Heart right ventricle (tissue), 16 donors: ENCODE results near the gene ARTN. TPM values are rescaled to one million over a fixed set of nuclear protein-coding genes. Genes with fewer than 3 reads are reported as not detected.

Experiments used
- ATAC-seq, 8 donors: fragments of 200-7000 bp; cut with Tn5 transposase; one replicate each; pipeline ENCODE4 v1.9.1; 2020; ENCODE audit warnings: mild to moderate bottlenecking in 8 of 8, moderate library complexity in 8 of 8, moderate number of reproducible peaks in 1 of 8
- DNase-seq, 2 donors: peaks; one replicate each; pipeline ENCODE4 v3.0.0-alpha.2; 2020
- H3K27ac ChIP-seq, 10 donors: fragments of 200-600 bp; sonication (generic) in 2 of 10; one replicate each; pipeline versions ENCODE4 v1.5.0 to v1.8.0; 2020 to 2022; ENCODE audit warnings: mild to moderate bottlenecking in 3 of 10
- H3K27me3 ChIP-seq, 7 donors: fragments of 200-600 bp; one replicate each; pipeline ENCODE4 v1.8.0; 2021 to 2022; ENCODE audit warnings: mild to moderate bottlenecking in 2 of 7
- H3K36me3 ChIP-seq, 9 donors: fragments of 200-600 bp; sonication (generic) in 1 of 9; one replicate each; pipeline versions ENCODE4 v1.5.0 to v1.8.0; 2020 to 2022; ENCODE audit warnings: mild to moderate bottlenecking in 2 of 9
- H3K4me1 ChIP-seq, 9 donors: fragments of 200-600 bp; sonication (generic) in 1 of 9; one replicate each; pipeline versions ENCODE4 v1.5.0 to v1.8.0; 2020 to 2022; ENCODE audit warnings: mild to moderate bottlenecking in 4 of 9
- H3K4me3 ChIP-seq, 10 donors: fragments of 200-600 bp; sonication (generic) in 2 of 10; one replicate each; pipeline versions ENCODE4 v1.5.0 to v1.8.0; 2020 to 2022; ENCODE audit warnings: mild to moderate bottlenecking in 7 of 10, moderate library complexity in 2 of 10
- H3K9me3 ChIP-seq, 11 donors: fragments of 200-600 bp in 10 of 11; sonication (generic) in 2 of 11; one replicate each; pipeline versions ENCODE4 v1.5.0 to v1.8.0; 2013 to 2022; ENCODE audit warnings: mild to moderate bottlenecking in 2 of 11, control low read depth in 1 of 11, moderate library complexity in 1 of 11
- WGBS, 2 donors: extraction: QIAGEN DNeasy Blood & Tissue Kit; methylation state at CpG; one replicate each; pipeline ENCODE4 v1.1.7; 2013; ENCODE audit warnings: inconsistent platforms in 1 of 2; 5-methylcytosine and 5-hydroxymethylcytosine counted together
- intact Hi-C, 10 donors: fragments of 100-400 bp; cut with DNase I; formaldehyde crosslinking; loops; one replicate each; pipeline versions ENCODE4 v1.11.1 to v1.14.2; 2022
- polyA plus RNA-seq, 2 donors: library from polyadenylated mRNA; stranded (reverse); fragments of 200-250 nt; gene quantifications; one replicate each; pipeline ENCODE4 v1.2.3, GENCODE V29; 2013
- total RNA-seq, 10 donors: library from RNA; stranded (reverse); fragmentation: NEBNext Ultra II Directional in 3 of 10; extraction: Animal tissue kit (Norgen Biotek cat#: 25700) in 3 of 10; gene quantifications; one replicate each; pipeline versions ENCODE4 v1.2.1 to v1.2.4, GENCODE V29; 2021 to 2023
- TF ChIP-seq, protein P1 (sequence below), 9 donors: fragments of 200-600 bp; sonication (generic) in 2 of 9; IDR thresholded peaks; one replicate each; pipeline versions ENCODE4 v1.5.0 to v1.8.0; 2021 to 2022; ENCODE audit warnings: antibody characterized with exemption in 9 of 9, mild to moderate bottlenecking in 5 of 9, moderate library complexity in 1 of 9
- donor health status: Arrhythmogenic right ventricular cardiomyopathy.
- donor health status: ischemic (EF 13 %, LVEDD 7.1; RV severe dilation, severe dysfunction).
- donor health status: healthy with polysubstance abuse.
- donor health status: DM: no; HTN: yes; CAD: no.
- donor health status: DM: no; HTN: no; CAD: no.
- donor health status: ischemic (EF 25% LVEDD 6.9; RV normal size, moderate dysfunction).
- donor health status: ischemic (EF 25% LVEDD 5.7; RV mildly dilated, moderate dysfunction).
- donor health status: healthy.
- donor health status: DM: yes; HTN: yes; CAD: no.
- donor health status: Ischemic cardiomyopathy.
- donor health status: ischemic (EF 35%, LVEDD 5.7; RV mildly dilated, moderate dysfunction).
- donor health status: nonischemic (EF 11% LVEDD 7.7; RV severe dilation, severe dysfunction).
- donor health status: DM: yes; HTN: yes; CAD: no.
- donor health status: PGD.
- donor health status: ischemic (EF 29% LVEDD 5.4; RV normal size, mild dysfunction).
- donor health status: nonischemic (EF 23%, LVEDD 6.1; RV moderate dilation, normal function).

The ARTN gene
- total and polyA plus RNA-seq, 12 donors = 0.44 to 1.5 (median 0.64) TPM; not detected in 6

DNA sequence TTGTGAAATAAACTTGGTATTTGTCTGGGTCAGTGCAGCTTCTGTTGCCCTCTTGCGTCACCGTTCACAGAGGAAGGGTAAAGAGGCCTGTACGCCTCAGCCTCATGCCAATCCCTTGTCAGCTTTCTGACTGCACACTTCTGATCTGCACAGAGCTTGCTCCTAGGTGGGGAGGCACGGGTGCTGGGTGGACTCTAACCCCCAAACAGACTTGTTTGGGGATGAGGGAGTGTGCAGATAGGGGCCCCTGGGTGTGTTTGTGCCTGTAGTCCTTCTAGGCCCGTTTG is 44.6 kb downstream of the ARTN start:
- H3K9me3 ChIP-seq = no peaks in the 10 kb centered on the region
- H3K36me3 ChIP-seq = peaks cover 0 to 34% (median 18%) of the 10 kb centered on the region in 9 donors
- no peaks in the 10 kb centered on the region for H3K27me3 ChIP-seq
- H3K27ac ChIP-seq = peak overlapping the region in 3 of 10 donors; percentile 26 to 56 (median 35)
- TF ChIP-seq, protein P1, sequence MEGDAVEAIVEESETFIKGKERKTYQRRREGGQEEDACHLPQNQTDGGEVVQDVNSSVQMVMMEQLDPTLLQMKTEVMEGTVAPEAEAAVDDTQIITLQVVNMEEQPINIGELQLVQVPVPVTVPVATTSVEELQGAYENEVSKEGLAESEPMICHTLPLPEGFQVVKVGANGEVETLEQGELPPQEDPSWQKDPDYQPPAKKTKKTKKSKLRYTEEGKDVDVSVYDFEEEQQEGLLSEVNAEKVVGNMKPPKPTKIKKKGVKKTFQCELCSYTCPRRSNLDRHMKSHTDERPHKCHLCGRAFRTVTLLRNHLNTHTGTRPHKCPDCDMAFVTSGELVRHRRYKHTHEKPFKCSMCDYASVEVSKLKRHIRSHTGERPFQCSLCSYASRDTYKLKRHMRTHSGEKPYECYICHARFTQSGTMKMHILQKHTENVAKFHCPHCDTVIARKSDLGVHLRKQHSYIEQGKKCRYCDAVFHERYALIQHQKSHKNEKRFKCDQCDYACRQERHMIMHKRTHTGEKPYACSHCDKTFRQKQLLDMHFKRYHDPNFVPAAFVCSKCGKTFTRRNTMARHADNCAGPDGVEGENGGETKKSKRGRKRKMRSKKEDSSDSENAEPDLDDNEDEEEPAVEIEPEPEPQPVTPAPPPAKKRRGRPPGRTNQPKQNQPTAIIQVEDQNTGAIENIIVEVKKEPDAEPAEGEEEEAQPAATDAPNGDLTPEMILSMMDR (IDR thresholded peaks at IDR 0.05) = no peak
- no peak for ATAC-seq
- H3K4me3 ChIP-seq = peak overlapping the region in 6 of 10 donors; percentile 57 to 81 (median 62)
- WGBS, 2 donors = 71 to 72% methylated on average over 5 of the region's 5 CpGs
- peaks cover 7 to 59% (median 51%) of the 10 kb centered on the region in 9 donors for H3K4me1 ChIP-seq
- no peak for DNase-seq
- intact Hi-C loops = no loop called here

DNA sequence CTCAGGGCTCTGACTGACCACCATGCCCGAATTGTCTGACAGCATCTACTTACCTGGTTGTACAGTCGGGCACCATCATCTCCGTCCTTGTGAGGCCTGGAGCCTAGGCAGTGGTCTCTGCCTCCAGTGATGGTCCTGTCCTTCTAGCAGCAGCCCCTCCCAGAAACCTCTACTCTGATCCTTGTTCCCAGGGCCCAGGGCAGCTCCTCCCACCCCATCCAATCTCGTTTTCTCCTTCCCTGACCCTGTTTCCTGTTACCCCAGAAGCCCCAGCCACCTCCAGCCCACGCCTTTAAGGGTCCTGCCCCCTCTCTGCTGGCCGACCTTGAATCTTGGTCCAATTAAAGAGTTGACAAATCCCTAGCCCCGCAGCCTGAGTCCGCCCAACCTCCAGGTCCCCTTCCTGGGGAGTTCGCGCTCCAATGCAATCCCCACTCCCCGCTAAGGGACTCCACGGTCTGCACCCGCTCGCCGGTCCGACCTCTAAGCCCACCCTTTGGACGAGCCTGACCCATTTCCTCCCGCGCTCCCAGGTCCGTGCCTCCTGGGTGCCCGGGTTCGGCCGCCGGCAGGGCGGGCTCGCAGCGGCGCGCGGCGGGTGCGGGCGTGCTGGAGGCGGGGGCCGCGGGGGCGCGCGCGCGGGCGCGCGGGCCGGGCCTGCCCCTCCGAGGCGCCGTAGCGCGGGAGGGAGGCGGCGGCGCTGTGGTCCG is 45.1 kb downstream of the ARTN start, which contains the start of gene B4GALT2:
B4GALT2 (plus strand) TSS at position 660 of the 710 bp plus-strand sequence. CDS start 1,951 bp downstream, outside the sequence.
- peaks cover 0 to 30% (median 18%) of the 10 kb centered on the region in 9 donors for H3K36me3 ChIP-seq
- peak within 1 kb of the TSS; percentile 53 to 94 (median 79) for H3K4me3 ChIP-seq
- WGBS, 2 donors = 6% methylated on average over 49 to 54 of the region's 54 CpGs
- peaks cover 7 to 58% (median 51%) of the 10 kb centered on the region in 9 donors for H3K4me1 ChIP-seq
- peak within 1 kb of the TSS in 9 of 10 donors; percentile 52 to 81 (median 73) for H3K27ac ChIP-seq
- peak in 1 of 2 donors; percentile 55 for DNase-seq
- H3K9me3 ChIP-seq = no peaks in the 10 kb centered on the region
- H3K27me3 ChIP-seq = no peaks in the 10 kb centered on the region
- TF ChIP-seq, protein P1 (IDR thresholded peaks at IDR 0.05) = no peak
- intact Hi-C loops = no loop called here
- ATAC-seq = peak in 1 of 8 donors; percentile 3

DNA sequence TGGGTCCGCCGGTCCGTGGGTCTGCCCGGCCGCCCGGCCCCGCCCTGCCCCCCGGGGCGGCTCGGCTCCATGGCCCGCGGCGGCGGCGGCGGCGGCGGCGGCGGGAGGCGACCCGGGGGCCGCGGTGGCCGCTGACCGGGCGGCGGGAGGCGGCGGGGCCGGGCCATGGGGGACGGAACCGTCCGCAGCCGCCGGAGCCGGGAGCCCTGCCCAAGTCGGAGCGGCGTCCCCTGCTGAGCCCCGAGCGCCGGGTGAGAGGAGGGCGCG is 45.6 kb downstream of the ARTN start:
- peak overlapping the region in 9 of 10 donors; percentile 52 to 81 (median 73) for H3K27ac ChIP-seq
- TF ChIP-seq, protein P1 (IDR thresholded peaks at IDR 0.05) = no peak
- no peaks in the 10 kb centered on the region for H3K27me3 ChIP-seq
- DNase-seq (no peak), ATAC-seq (no peak)
- 0 to 2% methylated on average over 14 to 41 of the region's 45 CpGs for WGBS, 2 donors
- H3K9me3 ChIP-seq = no peaks in the 10 kb centered on the region
- H3K36me3 ChIP-seq = peaks cover 0 to 30% (median 18%) of the 10 kb centered on the region in 9 donors
- H3K4me1 ChIP-seq = peaks cover 7 to 53% (median 46%) of the 10 kb centered on the region in 9 donors
- peak overlapping the region; percentile 53 to 94 (median 79) for H3K4me3 ChIP-seq
- intact Hi-C loops = no loop called here

DNA sequence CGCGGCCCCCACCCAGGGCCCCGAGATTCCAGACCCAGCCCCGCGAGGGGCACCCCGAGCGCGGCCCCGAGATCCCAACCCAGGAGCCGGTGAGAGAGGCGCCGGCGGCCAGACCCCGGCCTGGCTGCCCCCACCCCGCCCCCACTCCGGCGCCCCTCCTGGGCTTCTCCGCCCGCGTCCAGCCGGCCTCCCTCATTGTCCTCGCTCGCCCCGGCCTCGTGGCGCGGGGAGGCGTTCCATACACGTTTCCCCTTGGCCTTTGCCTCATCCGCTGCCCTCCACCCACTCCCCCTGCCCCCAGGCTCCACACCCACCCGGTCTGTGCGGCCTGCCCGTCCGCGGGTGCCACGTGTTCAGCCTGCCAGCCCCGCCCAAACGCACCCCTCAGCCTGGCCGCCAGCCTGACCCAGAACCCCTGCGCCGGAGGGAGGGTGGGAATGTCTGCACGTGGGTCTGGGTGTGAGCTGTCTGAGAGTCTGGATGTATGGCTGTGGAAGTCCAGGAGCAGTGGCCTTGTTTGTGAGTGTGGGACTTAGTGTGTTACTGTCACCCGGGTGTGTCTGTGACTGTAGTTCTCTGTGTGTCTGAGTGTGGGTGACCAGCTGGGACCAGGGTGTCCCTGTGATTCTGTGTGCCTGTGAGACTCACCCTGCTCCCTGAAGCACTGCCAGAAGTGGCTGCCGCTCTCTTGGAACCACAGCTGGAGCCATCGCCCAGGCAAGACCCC is 46.1 kb downstream of the ARTN start:
- no peaks in the 10 kb centered on the region for H3K27me3 ChIP-seq
- peak overlapping the region; percentile 53 to 94 (median 79) for H3K4me3 ChIP-seq
- H3K9me3 ChIP-seq = no peaks in the 10 kb centered on the region
- intact Hi-C loops = no loop called here
- TF ChIP-seq, protein P1 (IDR thresholded peaks at IDR 0.05) = no peak
- DNase-seq (peak; percentile 46 to 48), ATAC-seq (peak in 7 of 8 donors; percentile 6 to 45 (median 26))
- peak overlapping the region in 9 of 10 donors; percentile 52 to 81 (median 73) for H3K27ac ChIP-seq
- H3K4me1 ChIP-seq = peaks cover 7 to 51% (median 44%) of the 10 kb centered on the region in 9 donors
- 3 to 4% methylated on average over 26 to 45 of the region's 45 CpGs for WGBS, 2 donors
- peaks cover 0 to 30% (median 19%) of the 10 kb centered on the region in 9 donors for H3K36me3 ChIP-seq
